Stimulated activated CD4-positive, alpha-beta T cell treated with anti-CD3 and anti-CD28 coated beads, Interleukin-12 subunit alpha, Interleukin-12 subunit beta, amount 100 ng/mL, for 4 hours (primary cell): ENCODE data around the gene SPI1.

Experiments
- DNase-seq: peaks from one replicate; pipeline ENCODE4 v3.0.0-alpha.2; 2020

Gene SPI1

DNA sequence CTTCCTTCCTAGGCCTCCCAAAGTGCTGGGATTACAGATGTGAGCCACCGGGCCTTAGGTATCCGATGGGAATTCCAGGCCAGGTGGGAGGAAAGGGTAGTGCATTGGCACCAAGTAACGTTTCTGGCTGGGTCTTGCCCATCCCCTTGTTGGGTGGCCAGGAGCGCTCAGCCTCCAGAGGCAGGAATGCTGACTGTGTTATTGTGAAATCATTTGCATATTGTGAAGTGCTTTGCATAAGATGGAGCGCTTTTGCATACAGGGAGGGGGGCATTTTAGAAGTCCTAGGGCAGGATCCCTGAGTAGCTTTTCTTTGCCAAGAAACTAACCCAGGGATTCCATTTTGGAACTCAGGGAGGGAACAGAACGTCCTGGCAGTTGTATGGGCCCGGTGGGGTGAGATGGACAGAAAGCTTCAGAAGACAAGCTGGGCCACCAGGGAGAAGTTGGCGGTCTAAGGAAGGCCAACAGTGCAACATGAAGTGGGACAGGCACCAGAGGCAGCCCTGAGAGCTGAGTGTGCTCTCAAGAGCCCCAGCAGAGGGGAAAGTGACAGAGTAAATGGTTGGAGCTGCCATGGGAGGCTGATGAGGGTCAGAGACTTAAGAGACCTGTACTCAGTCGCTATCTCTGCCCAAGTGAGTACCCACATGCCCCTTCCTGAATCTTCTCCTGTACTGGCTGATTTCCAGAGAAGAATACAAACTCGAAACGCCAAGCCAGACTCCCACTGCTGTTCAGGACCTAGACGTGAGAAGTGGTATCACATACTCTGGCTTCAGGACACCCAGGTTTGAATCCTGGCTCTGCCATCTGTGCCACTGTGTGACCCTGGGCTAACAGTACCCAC lies 28.8 kb upstream of the SPI1 start:
- DNase-seq: no peak

DNA sequence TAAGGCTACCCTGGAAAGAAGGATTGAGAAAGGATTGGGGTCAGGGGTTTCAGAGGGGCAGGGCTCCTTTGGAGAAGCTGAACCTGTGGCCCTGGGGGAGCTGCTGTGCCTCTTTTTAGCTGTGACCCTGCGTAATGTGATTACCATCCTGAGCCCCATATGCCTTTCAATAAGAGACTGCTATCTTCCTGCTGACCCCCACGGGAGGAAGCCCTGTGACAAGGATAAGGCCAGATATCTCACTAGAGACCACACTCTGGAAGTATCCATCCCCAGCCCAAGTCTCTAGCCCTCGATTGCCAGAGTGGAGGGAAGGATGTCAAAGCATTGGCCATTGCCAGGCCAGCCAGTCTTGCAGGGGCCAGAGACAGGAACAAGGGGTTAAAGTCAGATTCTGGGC lies 25.2 kb upstream of the SPI1 start:
- DNase-seq: no peak

- no peak for DNase-seq
Observed at GRCh38 chr11:47403135-47403534, 24.8 kb upstream of the SPI1 start.

DNA sequence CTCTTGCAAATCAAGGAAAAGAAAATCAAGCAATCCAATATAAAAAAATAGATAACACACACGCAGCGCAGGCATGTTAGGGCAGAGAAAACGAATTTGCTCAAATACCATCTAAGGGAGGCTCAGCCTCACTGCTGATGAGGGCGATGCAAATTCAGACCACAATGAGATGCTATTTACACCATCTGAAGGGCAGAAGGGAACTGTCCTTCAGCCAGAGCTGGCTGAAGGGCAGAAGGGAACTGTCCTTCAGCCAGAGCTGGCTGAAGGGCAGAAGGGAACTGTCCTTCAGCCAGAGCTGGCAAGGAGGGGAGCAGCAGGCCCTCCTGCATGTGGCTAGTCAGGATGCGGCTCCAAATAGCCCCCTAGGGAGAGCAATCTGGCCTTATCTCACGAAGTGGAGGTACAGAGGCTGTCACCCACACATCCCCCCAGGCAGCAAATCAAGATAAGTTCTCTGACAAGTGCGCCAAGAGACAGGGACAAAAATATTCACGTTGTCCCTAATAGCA lies 22.5 kb upstream of the SPI1 start:
- DNase-seq: no peak

- DNase-seq: peak; percentile 40
Observed at GRCh38 chr11:47399860-47400767, 21.8 kb upstream of the SPI1 start.

- DNase-seq: no peak
Observed at GRCh38 chr11:47398551-47398950, 20.2 kb upstream of the SPI1 start.

- no peak for DNase-seq
Observed at GRCh38 chr11:47398011-47398410, 19.7 kb upstream of the SPI1 start.

GRCh38 chr11:47396049-47396320 lies 17.6 kb upstream of the SPI1 start:
- no peak for DNase-seq

- DNase-seq: no peak
Observed at GRCh38 chr11:47395223-47396048, 17.1 kb upstream of the SPI1 start.

GRCh38 chr11:47394322-47395222 lies 16.2 kb upstream of the SPI1 start:
- DNase-seq: peak; percentile 57

DNA sequence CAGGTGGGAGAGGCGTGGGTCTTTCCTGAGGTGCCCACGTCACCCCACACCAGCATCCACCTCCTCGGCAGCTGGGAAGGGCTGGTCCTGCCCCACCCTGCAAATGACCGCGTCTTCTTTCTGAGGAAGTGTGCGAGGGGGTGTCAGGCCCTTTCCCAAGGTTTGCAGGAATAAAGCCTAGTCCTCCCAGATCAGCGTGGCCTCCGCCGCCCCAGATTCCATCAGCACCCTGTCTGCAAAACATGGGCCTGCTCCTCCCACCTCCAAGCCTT lies 15.6 kb upstream of the SPI1 start:
- no peak for DNase-seq

DNA sequence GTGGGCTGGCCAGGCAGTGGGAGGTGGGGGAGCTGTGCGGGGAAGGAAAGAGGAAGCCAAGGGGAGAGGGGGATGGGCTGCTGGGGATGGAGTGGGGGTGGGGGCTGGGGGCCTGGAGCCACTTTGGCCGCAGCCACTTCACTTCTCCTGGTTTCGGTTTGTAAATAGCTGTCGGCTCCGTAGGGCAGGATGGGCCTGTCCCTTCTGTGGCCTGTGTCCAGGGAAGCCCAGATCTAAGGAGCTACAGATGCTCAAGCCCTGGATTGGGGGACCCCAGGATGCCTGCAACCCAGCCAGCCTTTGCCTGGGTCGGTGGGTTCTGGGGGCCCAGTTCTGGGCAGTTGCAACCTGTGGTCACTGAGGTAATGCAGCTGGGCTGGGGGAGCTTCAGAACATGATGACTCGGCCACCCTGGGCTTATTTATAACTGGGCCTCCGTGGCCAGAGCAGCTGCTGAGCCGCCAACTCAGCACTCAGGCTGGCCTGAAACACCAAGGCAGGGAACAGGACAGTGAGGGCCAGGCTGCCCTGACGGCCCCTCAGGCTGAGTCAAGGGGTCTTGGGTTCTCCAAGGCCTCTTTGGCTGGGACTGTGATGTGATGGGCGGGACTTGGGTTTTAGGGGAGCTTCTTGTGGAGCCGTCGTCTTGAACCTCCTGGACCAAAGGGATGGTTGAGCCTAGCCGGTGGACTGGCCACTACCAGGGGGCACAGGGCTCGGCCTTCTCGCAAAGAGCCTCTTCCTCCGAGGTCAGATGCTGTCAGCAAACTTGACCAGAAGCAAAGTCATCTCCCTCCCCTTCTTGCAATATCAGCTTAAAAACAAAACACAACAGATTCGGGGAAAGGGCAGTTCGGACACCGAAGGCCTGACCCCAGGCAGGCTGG lies 15.1 kb upstream of the SPI1 start:
- no peak for DNase-seq

GRCh38 chr11:47392546-47393162 lies 14.3 kb upstream of the SPI1 start:
- no peak for DNase-seq

DNA sequence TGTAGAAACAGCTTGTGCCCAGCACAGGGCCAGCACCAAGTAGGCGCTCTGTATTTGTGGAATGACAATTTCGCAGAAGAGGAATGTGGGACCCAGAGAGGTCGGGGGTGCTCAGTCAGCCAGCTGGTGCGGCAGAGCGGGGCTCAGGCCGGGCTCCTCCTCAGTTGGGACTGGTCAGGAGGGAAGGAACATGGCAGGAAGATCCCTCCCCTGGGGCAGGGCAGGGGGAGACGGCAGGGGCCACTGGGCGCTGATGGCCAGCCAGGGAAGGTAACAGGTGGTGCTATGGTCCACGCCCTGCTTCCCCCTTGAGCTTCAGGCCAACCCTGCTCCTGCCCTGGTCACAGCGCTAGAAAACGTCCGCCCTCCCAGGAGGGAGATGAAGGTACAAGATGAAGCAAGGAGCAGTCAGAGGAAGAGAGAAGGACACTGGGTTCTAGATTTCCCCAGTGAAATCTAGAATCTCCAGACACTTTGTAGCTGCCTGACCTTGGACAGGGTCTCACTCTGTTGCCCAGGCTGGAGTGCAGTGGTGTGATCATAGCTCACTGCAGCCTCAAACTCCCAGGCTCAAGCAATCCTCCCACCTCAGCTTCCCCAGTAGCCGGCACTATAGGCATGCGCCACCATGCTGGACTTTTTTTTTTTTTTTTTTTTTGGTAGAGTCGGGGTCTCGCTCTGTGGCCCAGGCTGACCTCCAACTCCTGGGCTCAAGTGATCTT lies 13.5 kb upstream of the SPI1 start:
- DNase-seq: no peak

- no peak for DNase-seq
Observed at GRCh38 chr11:47391077-47391583, 12.8 kb upstream of the SPI1 start.

- DNase-seq: no peak
Observed at GRCh38 chr11:47390422-47390760, 12.0 kb upstream of the SPI1 start.

GRCh38 chr11:47389577-47390421 lies 11.5 kb upstream of the SPI1 start:
- no peak for DNase-seq

- DNase-seq: no peak
Observed at GRCh38 chr11:47388697-47389576, 10.6 kb upstream of the SPI1 start.
